GM23338 (cell line): ENCODE results near the gene SETBP1. TPM values are rescaled to one million over a fixed set of nuclear protein-coding genes. Genes with fewer than 3 reads are reported as not detected.
A peak's percentile ranks its signal among the peaks of the same experiment; 100 is the strongest.

Experiments
- ATAC-seq: fragments of 200-7000 bp; cut with Tn5 transposase; 3 replicates; pipeline ENCODE4 v1.9.1; 2020
- DNase-seq: peaks from one replicate; pipeline ENCODE4 v3.0.0-alpha.2; 2015; ENCODE audit warnings: low spot score
- H2AFZ ChIP-seq: fragments of 200-600 bp; sonication (generic); 2 replicates; pipeline ENCODE4 v1.8.0; 2016; ENCODE audit warnings: antibody characterized with exemption, mild to moderate bottlenecking, moderate library complexity
- H3F3A ChIP-seq: fragments of 200-600 bp; sonication (generic); replicated peaks from 2 replicates; pipeline ENCODE4 v1.8.0; 2017; ENCODE audit warnings: antibody characterized with exemption, mixed run types, low read depth
- H3K27ac ChIP-seq: fragments of 200-600 bp; sonication (generic); 2 replicates; pipeline ENCODE4 v1.6.1; 2016; ENCODE audit warnings: low read depth
- H3K27me3 ChIP-seq: fragments of 200-600 bp; sonication (generic); 2 replicates; pipeline ENCODE4 v1.8.0; 2016; ENCODE audit warnings: mild to moderate bottlenecking, mixed run types, moderate library complexity; ENCODE audit not compliant: insufficient read depth
- H3K36me3 ChIP-seq: fragments of 200-600 bp; sonication (generic); 2 replicates; pipeline ENCODE4 v1.8.0; 2016; ENCODE audit warnings: mild to moderate bottlenecking; ENCODE audit not compliant: insufficient read depth
- H3K4me1 ChIP-seq: fragments of 200-600 bp; sonication (generic); 2 replicates; pipeline ENCODE4 v1.8.0; 2016; ENCODE audit warnings: mild to moderate bottlenecking, moderate library complexity; ENCODE audit not compliant: insufficient read depth
- H3K4me2 ChIP-seq: fragments of 200-600 bp; sonication (generic); 2 replicates; pipeline ENCODE4 v1.7.1; 2017; ENCODE audit warnings: mixed run types
- H3K4me3 ChIP-seq: fragments of 200-600 bp; sonication (generic); 2 replicates; pipeline ENCODE4 v1.6.1; 2016; ENCODE audit warnings: mixed run types
- H3K79me2 ChIP-seq: fragments of 200-600 bp; sonication (generic); replicated peaks from 2 replicates; pipeline ENCODE4 v1.8.0; 2017; ENCODE audit warnings: mild to moderate bottlenecking; ENCODE audit not compliant: insufficient read depth
- H3K9me2 ChIP-seq: fragments of 200-600 bp; sonication (generic); 2 replicates; pipeline ENCODE4 v1.8.0; 2017; ENCODE audit not compliant: insufficient read depth
- H4K20me1 ChIP-seq: fragments of 200-600 bp; sonication (generic); replicated peaks from 2 replicates; pipeline ENCODE4 v1.8.0; 2017; ENCODE audit warnings: mild to moderate bottlenecking; ENCODE audit not compliant: insufficient read depth
- H3K27ac Mint-ChIP-seq: 2 replicates; pipeline ENCODE4 v1.8.0; 2020; ENCODE audit warnings: inconsistent platforms, mild to moderate bottlenecking, moderate library complexity, mixed read lengths
- H3K27me3 Mint-ChIP-seq: 3 replicates; pipeline ENCODE4 v1.8.0; 2022; ENCODE audit warnings: low read depth, mild to moderate bottlenecking, moderate library complexity, mixed read lengths, inconsistent platforms; ENCODE audit not compliant: insufficient read depth, poor library complexity
- H3K36me3 Mint-ChIP-seq: 3 replicates; pipeline ENCODE4 v1.8.0; 2021; ENCODE audit warnings: low read depth, mild to moderate bottlenecking, inconsistent platforms, moderate library complexity, mixed read lengths
- H3K4me1 Mint-ChIP-seq: 3 replicates; pipeline ENCODE4 v1.8.0; 2020; ENCODE audit warnings: mild to moderate bottlenecking, inconsistent platforms, mixed read lengths
- H3K4me3 Mint-ChIP-seq: 3 replicates; pipeline ENCODE4 v1.8.0; 2021; ENCODE audit warnings: moderate library complexity, mild to moderate bottlenecking, inconsistent platforms, mixed read lengths
- H3K9me3 Mint-ChIP-seq: 3 replicates; pipeline ENCODE4 v1.8.0; 2020; ENCODE audit warnings: moderate library complexity, mild to moderate bottlenecking, inconsistent platforms, mixed read lengths
- CTCF ChIP-seq, 2 experiments: fragments of 200-600 bp in 1 of 2; sonication (generic) in 1 of 2; conservative IDR thresholded peaks; 2 replicates each; pipeline versions ENCODE4 v1.5.1 to v1.6.1; 2016 to 2017; ENCODE audit warnings: antibody characterized with exemption in 2 of 2, low read depth in 2 of 2, mild to moderate bottlenecking in 2 of 2, moderate library complexity in 1 of 2
- STAT1 ChIP-seq: IDR thresholded peaks from one replicate; pipeline ENCODE4 v1.6.1; 2016; ENCODE audit warnings: antibody characterized with exemption; ENCODE audit not compliant: unreplicated experiment
- polyA plus RNA-seq: library from polyadenylated mRNA; unstranded; fragments of >200 nt; fragmentation: Nextera tagmentation; extraction: Ambion mirVana; gene quantifications from 2 replicates; pipeline ENCODE4 v1.2.1, GENCODE V29; 2016
- total RNA-seq: library from RNA; depleted of rRNA; stranded (reverse); fragments of >200 nt; shearing (Covaris generic); gene quantifications from 2 replicates; pipeline ENCODE4 v1.2.3, GENCODE V29; 2014
- TF ChIP-seq, protein P1 (sequence below): fragments of 250-450 bp; sonication (Bioruptor Pico); IDR thresholded peaks from 2 replicates; pipeline ENCODE4 v1.5.0; 2020; ENCODE audit warnings: mild to moderate bottlenecking, moderate library complexity

The SETBP1 gene
- total and polyA plus RNA-seq, 2 experiments from 2014 or later: 1.6 to 5.5 TPM

GRCh38 chr18:44893966-44894365 is 213.3 kb downstream of the SETBP1 start (continued):
- TF ChIP-seq, protein P1, sequence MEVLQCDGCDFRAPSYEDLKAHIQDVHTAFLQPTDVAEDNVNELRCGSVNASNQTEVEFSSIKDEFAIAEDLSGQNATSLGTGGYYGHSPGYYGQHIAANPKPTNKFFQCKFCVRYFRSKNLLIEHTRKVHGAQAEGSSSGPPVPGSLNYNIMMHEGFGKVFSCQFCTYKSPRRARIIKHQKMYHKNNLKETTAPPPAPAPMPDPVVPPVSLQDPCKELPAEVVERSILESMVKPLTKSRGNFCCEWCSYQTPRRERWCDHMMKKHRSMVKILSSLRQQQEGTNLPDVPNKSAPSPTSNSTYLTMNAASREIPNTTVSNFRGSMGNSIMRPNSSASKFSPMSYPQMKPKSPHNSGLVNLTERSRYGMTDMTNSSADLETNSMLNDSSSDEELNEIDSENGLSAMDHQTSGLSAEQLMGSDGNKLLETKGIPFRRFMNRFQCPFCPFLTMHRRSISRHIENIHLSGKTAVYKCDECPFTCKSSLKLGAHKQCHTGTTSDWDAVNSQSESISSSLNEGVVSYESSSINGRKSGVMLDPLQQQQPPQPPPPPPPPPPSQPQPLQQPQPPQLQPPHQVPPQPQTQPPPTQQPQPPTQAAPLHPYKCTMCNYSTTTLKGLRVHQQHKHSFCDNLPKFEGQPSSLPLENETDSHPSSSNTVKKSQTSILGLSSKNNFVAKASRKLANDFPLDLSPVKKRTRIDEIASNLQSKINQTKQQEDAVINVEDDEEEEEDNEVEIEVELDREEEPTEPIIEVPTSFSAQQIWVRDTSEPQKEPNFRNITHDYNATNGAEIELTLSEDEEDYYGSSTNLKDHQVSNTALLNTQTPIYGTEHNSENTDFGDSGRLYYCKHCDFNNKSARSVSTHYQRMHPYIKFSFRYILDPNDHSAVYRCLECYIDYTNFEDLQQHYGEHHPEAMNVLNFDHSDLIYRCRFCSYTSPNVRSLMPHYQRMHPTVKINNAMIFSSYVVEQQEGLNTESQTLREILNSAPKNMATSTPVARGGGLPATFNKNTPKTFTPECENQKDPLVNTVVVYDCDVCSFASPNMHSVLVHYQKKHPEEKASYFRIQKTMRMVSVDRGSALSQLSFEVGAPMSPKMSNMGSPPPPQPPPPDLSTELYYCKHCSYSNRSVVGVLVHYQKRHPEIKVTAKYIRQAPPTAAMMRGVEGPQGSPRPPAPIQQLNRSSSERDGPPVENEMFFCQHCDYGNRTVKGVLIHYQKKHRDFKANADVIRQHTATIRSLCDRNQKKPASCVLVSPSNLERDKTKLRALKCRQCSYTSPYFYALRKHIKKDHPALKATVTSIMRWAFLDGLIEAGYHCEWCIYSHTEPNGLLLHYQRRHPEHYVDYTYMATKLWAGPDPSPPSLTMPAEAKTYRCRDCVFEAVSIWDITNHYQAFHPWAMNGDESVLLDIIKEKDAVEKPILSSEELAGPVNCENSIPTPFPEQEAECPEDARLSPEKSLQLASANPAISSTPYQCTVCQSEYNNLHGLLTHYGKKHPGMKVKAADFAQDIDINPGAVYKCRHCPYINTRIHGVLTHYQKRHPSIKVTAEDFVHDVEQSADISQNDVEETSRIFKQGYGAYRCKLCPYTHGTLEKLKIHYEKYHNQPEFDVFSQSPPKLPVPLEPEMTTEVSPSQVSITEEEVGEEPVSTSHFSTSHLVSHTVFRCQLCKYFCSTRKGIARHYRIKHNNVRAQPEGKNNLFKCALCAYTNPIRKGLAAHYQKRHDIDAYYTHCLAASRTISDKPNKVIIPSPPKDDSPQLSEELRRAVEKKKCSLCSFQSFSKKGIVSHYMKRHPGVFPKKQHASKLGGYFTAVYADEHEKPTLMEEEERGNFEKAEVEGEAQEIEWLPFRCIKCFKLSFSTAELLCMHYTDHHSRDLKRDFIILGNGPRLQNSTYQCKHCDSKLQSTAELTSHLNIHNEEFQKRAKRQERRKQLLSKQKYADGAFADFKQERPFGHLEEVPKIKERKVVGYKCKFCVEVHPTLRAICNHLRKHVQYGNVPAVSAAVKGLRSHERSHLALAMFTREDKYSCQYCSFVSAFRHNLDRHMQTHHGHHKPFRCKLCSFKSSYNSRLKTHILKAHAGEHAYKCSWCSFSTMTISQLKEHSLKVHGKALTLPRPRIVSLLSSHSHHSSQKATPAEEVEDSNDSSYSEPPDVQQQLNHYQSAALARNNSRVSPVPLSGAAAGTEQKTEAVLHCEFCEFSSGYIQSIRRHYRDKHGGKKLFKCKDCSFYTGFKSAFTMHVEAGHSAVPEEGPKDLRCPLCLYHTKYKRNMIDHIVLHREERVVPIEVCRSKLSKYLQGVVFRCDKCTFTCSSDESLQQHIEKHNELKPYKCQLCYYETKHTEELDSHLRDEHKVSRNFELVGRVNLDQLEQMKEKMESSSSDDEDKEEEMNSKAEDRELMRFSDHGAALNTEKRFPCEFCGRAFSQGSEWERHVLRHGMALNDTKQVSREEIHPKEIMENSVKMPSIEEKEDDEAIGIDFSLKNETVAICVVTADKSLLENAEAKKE (CRISPR knock-in tag): no peak
- no peak for TF ChIP-seq STAT1

GRCh38 chr18:44895176-44895798 is 214.6 kb downstream of the SETBP1 start:
- peak; percentile 11 to 69; a peak in 2 of 4 replicates for TF ChIP-seq CTCF (conservative IDR thresholded peaks at IDR 0.05; ENCODE audit: low read depth in 2 of 2)
- TF ChIP-seq, protein P1 (CRISPR knock-in tag): no peak
- no peaks in the 10 kb centered on the region for H3K4me1 ChIP-seq
- H3K27ac ChIP-seq: no peak overlapping the region
- no peaks in the 10 kb centered on the region for H3K27me3 Mint-ChIP-seq
- H3F3A ChIP-seq: no peaks in the 10 kb centered on the region
- peaks cover 11% of the 10 kb centered on the region for H3K4me1 Mint-ChIP-seq
- H3K4me3 ChIP-seq: no peak overlapping the region
- H3K36me3 Mint-ChIP-seq: peaks cover 15% of the 10 kb centered on the region
- no peaks in the 10 kb centered on the region for H3K27me3 ChIP-seq
- H3K9me2 ChIP-seq: peaks cover 6% of the 10 kb centered on the region; the same call in 1 of the 2 replicates
- H3K79me2 ChIP-seq: no peaks in the 10 kb centered on the region
- DNase-seq: no peak
- peaks cover 13% of the 10 kb centered on the region for H3K9me3 Mint-ChIP-seq
- H3K27ac Mint-ChIP-seq: no peak overlapping the region
- H3K4me3 Mint-ChIP-seq: no peak overlapping the region
- no peaks in the 10 kb centered on the region for H4K20me1 ChIP-seq
- H3K4me2 ChIP-seq: no peak overlapping the region
- H3K36me3 ChIP-seq: peaks cover 6% of the 10 kb centered on the region
- ATAC-seq: no peak
- no peak overlapping the region for H2AFZ ChIP-seq
